Right lung (tissue), 5 donors: Measurements from ENCODE around the gene ASXL1. TPM values are rescaled to one million over a fixed set of nuclear protein-coding genes. Genes with fewer than 3 reads are reported as not detected.
A peak's percentile ranks its signal among the peaks of the same experiment; 100 is the strongest.
"Not testable (repeated sequence)": the region's sequence is repeated elsewhere in the genome, so short reads cannot be mapped to it uniquely, and the experiment has no call there.

Experiments used
- DNase-seq, 2 donors: peaks; one replicate each; pipeline ENCODE4 v3.0.0-alpha.2; 2013
- polyA plus RNA-seq, 5 donors: library from polyadenylated mRNA; unstranded; fragments of 120-200 nt; gene quantifications; one replicate each; pipeline versions ENCODE4 v1.2.1 to v1.2.3, GENCODE V29; 2013; ENCODE audit warnings: inconsistent platforms in 1 of 5, low replicate concordance in 1 of 5; ENCODE audit not compliant: insufficient read length in 5 of 5, insufficient read depth in 1 of 5

ASXL1 gene
- polyA plus RNA-seq, 5 donors, result 57.3 to 89.6 (median 78.4) TPM

DNA sequence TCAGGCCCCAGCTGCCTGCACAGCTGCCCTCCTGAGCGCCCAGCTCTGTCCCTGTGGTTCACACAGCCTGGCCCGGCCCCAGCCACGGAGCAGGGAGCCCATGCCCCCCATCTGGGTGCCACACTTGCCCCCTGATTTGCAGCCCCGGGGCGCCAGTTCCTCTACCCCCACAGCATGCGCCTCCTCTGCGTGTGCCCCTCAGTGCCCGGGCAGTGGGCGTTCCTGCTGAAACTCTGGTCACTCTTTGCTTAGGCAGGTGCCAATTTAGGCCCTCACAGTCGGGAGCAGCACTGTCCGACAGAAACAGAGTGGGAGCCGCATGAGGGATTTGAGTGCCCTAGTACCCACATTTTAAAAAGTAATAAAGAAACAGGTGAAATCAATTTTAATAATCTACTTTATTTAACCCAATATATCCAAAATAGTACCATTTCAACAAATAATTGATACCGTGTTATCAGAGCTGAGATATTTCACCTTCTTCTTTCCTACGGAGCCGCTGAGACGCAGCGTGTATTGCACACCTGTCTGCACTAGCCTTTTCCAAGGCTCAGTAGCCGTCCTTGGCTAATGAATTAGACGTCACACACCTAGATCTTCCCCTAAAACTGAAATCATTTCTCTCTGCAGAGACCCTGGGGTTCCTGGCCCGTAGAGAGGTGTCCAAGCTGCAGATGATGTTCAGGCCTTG, 106.4 kb downstream of the ASXL1 start:
- DNase-seq, result no peak

DNA sequence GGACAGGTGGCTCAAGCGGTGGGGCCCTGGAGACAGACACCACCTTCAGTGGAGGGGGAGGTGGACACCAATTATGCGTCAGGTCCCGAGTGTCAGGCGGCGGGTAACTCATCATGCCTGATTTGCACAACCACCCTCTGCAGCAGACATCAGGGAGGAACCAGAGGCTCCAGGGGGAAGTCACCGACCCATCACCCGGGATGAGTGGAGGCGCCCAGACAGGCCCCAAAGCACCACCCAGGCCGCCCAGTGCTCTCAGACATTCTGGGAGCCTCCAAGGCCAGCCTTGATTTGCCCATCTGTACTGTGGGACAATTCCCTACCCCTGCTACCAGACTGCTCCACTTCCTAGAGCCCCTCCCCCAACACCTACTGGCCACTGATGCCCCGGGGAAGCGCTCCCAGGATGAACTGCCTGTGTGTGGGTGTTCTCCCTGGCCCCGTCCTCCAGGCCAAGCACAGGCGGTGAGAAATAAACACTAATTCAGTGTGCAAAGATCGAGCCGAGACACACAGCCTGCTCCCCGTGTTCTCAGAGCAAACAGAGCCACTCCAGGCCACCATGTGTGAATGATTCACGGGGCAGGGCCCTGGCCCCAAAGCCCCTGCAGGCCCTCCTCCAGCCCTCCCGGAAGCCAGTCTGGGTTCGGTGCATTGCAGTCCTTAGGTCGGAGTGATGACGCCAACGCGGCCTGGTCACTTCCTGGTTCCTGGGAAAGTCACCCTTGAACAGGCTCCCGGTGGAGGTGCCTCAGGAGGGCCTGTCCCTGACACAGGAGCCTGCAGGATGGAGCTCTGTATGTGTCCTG, 107.2 kb downstream of the ASXL1 start:
- DNase-seq, result no peak

DNA sequence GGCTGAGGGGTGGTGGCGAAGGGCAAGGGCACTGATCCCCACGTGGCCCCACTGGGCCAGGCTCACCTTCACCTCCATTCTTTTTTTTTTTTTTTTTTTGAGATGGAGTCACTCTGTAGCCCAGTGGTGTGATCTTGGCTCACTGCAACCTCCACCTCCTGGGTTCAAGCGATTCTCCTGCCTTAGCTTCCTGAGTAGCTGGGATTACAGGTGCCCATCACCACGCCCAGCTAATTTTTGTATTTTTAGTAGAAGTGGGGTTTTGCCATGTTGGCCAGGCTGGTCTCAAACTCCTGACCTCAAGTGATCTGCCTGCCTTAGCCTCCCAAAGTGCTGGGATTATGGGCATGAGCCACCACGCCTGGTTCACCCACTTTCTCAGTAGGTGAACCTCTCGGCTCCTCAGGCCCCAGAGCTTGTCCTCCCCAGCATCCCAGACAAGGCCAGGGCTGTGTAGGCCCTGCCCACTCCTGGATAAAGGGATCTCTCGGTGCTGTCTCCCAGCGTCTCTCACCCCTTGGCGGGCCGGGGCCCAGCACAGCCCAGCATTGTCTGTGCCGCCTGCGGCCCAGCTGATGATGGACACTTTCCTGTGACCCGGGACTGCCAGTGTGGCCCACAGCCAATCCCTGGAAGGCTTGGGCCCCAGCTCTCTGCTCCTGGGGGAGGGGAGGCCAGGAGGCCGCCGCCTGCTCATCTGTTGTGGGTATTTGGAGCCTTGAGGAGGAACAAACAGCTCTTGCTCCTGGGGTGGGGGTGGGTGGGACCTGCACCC, 108.0 kb downstream of the ASXL1 start:
- DNase-seq, result not testable (repeated sequence)

DNA sequence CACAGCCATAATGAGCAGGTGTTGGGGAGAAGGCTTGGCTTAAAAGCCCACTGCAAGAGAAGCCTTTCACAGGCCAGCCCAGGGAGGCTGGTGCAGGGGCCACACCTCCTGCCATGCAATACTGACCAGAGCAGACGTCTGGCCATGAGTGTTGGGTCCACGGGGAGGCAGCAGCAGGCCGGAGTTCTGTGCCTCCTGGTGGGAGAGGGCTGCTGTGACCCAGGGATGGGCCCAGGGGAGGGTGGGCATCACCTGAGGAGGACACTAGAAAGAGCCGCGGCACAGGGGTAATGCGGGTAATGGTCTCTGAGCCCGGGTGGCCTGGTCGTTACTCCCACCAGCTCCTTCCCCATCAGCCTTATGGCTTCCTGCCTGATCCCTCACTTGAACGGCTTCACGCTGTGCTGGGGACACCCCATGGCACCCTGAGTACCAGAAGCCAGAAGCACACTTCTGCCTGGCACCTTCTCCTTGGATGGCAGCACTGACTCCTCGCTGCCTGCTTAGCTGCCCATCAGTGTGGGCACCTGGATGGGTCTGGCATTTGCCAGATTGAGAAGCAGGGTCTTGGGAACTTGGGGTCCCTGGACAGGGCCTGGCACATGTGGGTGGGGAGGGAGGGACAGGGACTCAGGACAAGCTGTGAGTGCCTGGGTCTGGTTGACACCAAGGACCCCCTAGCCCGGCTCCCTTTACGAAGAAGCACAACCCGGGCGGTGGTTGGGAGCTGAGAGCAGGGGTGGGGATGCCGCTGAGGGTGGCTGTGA, 108.8 kb downstream of the ASXL1 start:
- DNase-seq, result no peak

- DNase-seq, result no peak
Measured at GRCh38 chr20:32467506-32468312, 109.6 kb downstream of the ASXL1 start.

- no peak for DNase-seq
Measured at GRCh38 chr20:32468313-32468640, 110.1 kb downstream of the ASXL1 start.

GRCh38 chr20:32468860-32469259, 110.7 kb downstream of the ASXL1 start:
- no peak for DNase-seq

- DNase-seq, result no peak
Measured at GRCh38 chr20:32470025-32470861, 112.1 kb downstream of the ASXL1 start.

DNA sequence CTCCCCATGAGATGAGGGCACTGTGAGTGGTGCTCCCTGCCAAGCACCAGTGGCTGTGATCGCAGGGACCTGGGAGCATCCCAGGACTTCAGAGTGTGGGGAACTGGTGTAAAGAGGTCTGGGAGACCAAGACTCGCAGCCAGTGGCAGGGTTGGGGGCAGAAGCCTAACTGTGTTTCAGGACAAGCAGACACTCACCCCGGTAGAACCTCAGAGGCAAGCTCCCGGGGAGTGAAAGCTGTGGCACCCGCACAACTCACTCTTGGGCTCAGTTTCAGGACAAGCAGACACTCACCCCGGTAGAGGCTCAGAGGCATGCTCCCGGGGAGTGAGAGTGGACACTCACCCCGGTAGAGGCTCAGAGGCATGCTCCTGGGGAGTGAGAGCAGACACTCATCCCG, 112.8 kb downstream of the ASXL1 start:
- DNase-seq, result no peak

GRCh38 chr20:32472581-32473207, 114.6 kb downstream of the ASXL1 start:
- DNase-seq, result no peak

GRCh38 chr20:32473231-32474008, 115.3 kb downstream of the ASXL1 start:
- no peak for DNase-seq

- DNase-seq, result no peak
Measured at GRCh38 chr20:32474009-32474716, 116.0 kb downstream of the ASXL1 start.

DNA sequence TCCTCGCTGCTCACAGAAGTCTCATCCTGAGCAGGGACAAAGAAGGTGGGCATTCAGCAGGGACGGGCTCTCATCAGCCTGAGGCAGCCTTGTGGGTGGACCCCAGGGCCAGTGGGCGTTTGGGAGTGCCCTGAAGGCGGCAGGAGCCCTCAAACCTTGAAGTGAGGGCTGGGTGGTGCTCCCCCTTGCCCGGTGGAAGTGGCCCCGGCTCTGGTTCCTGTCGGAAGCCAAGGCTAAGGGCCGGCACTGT, 116.5 kb downstream of the ASXL1 start:
- DNase-seq, result no peak

DNA sequence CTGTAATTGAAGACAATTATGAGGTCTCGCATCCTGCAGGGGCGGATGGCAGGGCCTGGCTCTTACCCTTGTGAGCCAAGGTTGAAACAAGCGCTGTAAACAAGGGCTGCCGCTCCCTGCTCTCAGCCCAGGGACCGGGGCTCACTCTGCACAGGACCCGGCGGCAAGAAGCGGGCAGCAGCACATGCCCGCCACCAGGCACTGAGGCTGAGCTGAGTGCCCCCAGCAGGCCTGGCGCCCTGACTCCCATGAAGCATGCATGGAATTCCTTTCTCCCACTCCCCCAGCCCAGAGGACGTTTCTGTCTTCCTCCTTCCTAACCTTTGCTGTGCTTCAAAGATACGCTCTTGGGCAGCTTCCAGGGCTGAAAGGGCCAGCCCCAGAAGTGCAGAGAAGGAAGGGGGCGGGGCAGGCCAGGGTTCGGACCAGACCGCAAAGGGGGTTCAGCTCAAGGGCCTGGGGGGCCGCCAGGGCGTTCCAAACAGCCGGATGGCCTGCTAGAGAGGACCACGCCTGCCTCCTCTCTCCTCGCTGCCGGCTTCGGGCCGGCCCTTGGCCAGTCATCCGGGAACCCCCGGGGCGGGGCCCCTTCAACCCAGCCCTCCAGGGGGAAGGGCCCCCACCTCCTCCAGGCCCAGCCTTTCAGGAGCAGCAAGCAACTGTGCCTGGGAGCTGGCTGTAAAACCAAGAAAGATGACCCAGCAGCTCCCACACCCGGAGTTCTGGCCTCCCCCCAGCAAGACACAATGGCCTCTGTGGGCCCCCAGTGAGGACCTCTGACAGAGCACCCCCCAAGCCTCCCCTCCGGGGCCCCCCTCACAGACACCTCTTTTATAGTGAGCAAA, 117.1 kb downstream of the ASXL1 start:
- DNase-seq, result peak; percentile 94

DNA sequence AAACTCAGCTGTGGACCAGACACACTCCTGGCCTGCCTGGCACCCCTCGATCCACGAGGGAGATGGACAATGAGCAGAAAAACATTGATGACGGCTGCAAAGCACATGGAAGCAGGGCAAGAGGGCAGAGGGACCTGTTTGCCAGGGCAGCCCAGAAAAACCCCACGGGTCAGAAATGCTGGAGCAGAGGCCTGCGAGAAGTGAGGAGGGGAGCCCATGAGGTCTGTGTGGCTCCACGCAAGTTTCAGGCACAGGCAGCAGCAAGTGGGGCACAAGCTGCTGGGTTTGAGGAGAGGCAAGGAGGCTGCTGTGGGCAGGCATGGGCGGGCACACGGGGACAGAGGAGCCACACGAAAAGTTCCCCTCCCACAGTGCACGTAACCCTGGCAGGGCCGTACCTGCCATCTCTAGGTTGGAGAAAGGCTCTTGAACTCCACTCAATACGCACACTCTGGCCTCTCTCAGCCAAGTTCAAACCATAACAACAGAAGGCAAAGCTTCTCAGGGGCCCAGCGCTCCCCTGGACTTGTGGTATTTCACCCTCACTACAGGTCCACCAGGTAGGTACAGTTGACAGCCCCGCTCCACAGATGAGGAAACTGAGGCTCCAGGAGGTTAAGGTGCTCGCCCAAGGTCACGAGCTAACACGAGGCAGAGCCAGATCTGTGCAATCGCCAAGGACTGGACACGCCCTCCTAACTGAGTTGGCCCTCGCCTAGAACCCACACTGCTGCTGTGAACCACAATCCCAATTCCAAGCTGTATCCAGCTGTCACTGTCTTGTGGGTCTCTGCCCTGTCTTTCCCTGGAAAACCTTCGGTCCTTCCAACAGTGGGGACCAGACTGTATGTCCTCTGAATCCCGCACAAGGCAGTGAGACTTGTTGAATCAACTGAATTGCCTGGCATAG, 118.8 kb downstream of the ASXL1 start:
- no peak for DNase-seq
